ENCODE data around the gene HYCC2.

DNA sequence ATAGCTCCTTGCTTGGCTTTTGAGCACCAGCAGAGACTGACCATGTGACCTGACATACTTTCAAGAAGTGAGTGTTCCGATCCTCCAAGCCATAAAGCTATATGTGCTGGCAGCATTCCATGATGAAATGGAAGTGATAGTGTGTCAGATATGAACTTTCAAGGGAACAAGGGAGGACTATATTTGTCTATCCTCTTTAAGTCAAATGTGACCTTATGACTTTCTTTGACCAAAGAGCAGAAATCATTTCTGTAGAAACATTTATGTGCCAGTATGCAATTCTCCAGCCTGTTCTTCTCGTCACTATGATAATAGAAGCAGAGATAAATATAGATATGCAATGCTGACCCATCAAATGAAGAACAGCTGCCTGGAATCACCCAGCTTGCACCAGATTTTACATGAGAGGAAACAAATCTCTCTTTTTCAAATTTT lies 14.4 kb downstream of the HYCC2 start:
- TF ChIP-seq, protein P1, sequence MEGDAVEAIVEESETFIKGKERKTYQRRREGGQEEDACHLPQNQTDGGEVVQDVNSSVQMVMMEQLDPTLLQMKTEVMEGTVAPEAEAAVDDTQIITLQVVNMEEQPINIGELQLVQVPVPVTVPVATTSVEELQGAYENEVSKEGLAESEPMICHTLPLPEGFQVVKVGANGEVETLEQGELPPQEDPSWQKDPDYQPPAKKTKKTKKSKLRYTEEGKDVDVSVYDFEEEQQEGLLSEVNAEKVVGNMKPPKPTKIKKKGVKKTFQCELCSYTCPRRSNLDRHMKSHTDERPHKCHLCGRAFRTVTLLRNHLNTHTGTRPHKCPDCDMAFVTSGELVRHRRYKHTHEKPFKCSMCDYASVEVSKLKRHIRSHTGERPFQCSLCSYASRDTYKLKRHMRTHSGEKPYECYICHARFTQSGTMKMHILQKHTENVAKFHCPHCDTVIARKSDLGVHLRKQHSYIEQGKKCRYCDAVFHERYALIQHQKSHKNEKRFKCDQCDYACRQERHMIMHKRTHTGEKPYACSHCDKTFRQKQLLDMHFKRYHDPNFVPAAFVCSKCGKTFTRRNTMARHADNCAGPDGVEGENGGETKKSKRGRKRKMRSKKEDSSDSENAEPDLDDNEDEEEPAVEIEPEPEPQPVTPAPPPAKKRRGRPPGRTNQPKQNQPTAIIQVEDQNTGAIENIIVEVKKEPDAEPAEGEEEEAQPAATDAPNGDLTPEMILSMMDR (IDR thresholded peaks at IDR 0.05): no peak
- TF ChIP-seq POLR2A (IDR thresholded peaks at IDR 0.05): no peak
